HG02970 (cell line): ENCODE measurements around the gene UFD1.
"Not testable (repeated sequence)": the region's sequence is repeated elsewhere in the genome, so short reads cannot be mapped to it uniquely, and the experiment has no call there.

Experiments
- ATAC-seq: cut with Tn5 transposase; IDR thresholded peaks from one replicate; pipeline ENCODE4 v1.9.1; 2021; ENCODE audit warnings: mild to moderate bottlenecking, moderate library complexity, moderate number of reproducible peaks; ENCODE audit not compliant: unreplicated experiment, low FRiP score

Gene UFD1

DNA sequence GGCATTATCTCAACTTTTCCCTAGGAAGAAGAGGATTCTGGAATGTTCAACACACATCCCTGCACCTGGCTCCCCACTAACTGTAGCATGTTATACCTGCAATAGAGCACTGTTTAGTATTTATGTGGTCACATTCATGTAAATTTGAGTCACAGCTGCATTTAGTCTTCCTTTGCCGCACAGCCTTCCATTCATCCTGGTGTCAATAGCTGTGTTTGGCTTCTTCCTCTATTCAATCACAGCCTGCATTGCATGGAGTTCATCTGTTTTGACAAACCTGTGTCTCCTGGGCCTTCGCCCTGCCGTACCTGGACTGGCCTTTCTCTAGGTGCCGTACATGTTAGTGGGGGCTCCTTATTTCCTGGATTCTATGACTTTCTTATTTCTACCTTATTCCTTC lies 27.4 kb downstream of the UFD1 start:
- ATAC-seq, result no peak

DNA sequence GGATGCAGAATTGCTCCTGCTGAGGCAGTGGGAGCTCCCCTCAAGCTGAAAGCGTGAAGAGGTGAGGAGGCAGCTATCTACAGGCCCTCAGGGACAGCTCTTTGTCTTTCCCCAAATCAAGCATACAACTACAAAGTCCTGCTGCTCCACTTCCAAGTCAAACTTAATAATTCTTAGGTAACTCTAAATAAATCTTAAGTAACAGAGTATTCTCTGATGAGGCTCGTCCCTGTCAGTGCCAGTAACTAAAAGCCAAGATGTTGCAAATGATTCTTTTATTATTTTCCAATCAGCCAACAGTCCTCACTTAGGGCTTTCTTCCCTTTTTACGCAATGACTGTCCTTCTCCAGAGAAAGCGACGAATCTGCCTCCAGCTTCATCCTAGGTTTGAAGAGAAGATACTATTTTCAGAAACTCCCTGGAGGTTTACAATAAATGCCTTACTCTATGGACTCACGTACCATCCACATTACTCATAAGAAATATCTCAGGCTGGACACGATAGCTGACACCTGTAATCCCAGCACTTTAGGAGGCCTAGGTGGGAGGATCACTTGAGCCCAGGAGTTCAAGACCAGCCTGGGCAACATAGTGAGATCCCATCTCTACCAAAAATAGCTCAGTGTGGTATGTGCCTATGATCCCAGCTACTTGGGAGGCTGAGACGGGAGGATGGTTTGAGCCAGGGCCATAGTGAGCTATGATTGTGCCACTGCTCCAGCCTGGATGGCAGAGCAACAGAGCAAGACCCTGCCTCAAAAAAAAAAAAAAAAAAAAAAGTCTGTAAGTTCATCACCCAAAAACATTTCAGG lies 28.4 kb downstream of the UFD1 start:
- no peak for ATAC-seq

GRCh38 chr22:19449422-19449767 lies 29.6 kb downstream of the UFD1 start:
- ATAC-seq, result no peak

- ATAC-seq, result no peak
These were observed 30.1 kb downstream of the UFD1 start for GRCh38 chr22:19448739-19449421.

DNA sequence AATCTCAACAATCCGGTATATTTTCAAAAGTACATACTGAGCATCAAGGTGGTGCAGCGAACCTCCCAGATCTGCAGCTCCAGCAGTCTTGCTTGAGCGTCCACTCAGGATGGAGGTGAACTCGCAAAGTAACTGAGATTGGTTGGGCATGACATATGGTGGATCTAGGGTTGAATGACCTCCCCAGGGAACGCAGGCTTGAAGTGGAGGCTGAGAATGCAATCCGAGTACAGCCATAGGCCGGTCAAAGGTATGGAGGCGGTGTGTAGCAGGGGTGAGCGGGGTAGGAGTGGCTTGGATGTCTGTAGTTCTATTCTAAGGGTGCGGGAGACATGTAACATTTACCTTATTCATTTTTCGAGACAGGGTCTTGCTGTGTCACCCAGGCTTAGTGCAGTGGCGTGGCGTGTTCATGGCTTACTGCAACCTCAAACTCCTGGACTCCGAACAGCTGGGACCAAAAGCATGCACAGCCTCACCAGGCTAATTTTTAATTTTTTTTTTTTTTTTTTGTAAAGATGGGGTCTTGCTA lies 30.9 kb downstream of the UFD1 start:
- ATAC-seq, result peak; percentile 16

- ATAC-seq, result peak; percentile 87
These were observed 31.5 kb downstream of the UFD1 start, which contains the start of gene C22orf39 for GRCh38 chr22:19447330-19448075. C22orf39 (minus strand) TSS chr22:19447711; CDS start chr22:19447688, 23 bp downstream.

- ATAC-seq, result no peak
These were observed 32.2 kb downstream of the UFD1 start for GRCh38 chr22:19446603-19447329.

DNA sequence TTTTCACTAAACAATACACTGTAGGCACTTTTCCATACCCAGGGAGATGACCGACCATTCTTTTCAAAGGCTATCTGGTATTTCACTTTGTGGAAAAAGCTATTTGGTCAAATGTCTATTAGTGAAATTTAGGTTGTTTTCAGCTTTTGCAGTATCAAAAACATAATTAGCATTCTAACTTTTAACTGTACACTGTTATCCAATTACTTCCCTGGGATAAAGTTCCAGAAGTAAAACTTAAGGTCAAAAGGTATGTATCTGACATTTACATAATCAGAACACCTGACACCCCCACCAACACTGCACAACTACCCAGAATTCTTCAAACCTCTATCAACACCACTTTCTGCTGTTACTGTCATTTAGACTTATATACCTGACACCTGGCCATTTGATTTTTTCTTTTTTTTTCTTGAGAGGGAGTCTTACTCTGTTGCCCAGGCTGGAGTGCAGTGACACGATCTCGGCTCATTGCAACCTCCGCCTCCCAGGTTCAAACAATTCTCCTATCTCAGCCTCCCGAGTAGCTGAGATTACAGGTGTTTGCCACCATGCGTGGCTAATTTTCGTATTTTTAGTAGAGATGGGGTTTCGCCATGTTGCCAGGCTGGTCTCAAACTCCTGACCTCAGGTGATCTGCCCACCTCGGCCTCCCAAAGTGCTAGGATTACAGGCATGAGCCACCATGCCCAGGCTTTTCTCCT lies 33.6 kb downstream of the UFD1 start:
- ATAC-seq, result not testable (repeated sequence)

DNA sequence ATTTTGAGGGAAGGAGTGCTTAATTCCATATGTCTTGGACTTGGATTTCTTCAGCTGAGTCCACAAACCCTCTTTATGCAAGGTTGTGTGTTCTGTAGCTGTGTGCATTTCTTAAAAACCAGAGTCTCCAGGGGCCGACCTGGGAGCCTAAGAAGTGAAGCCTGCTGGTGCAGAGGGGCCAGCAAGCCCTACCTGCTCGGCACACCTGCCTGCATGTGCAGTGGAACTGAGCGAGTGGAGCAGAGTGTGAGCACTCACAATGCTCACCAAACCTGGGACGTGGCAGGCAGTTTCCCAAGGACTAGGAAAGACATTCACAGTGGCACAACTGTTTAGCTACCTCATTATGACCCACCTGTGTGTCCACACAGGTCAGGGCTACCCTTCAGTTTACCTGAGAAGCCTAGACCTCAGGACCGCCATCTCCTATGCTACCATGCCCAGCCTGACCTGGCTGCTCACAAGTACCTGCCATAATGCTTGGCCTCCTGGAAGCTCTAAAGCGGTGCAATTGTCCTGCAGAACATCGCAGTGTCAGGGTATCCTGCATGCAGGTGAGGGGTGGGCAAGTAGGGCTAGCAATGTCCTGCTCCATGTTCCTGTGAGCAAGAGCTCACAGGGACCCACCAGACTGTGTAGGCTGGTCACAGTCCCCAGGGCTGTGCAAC lies 35.3 kb downstream of the UFD1 start:
- ATAC-seq, result no peak

GRCh38 chr22:19442166-19442565 lies 36.8 kb downstream of the UFD1 start:
- no peak for ATAC-seq

DNA sequence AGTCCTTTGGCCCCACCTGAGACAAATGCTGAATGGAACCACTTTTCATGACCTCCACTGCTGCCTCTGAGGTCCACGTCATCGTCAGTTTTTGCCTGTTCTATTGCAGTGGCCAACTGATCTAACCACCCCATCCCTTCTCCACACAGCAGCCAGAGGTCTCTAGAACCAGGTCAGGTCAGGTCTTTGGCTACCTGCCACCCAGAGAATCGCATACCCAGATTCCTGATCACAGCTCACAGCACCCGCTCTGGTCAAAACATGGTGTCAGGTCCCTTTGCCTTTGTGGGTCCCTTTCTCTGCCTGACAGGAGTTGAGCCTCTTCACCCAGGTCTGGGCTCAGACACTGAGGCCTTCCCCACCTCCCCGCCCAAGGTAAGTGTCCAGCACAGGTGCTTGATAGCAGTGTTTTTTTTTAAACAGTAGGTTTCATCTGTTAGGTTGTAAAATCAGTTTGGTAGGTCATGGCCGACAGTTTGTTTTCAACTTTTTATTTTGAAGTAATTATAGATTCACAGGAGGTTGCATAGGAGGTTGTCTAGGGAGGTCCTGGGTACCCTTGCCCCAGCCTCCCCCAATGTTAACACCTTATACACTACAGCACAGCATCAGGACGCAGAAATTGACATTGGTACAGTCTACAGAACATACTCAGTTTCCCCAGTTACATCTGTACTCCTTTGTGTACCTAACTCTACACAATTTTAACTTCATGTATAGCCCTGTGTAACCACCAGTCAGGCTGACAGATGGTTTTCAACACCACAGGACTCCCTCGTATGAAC lies 38.4 kb downstream of the UFD1 start:
- ATAC-seq, result no peak

GRCh38 chr22:19438298-19438697 lies 40.7 kb downstream of the UFD1 start:
- ATAC-seq, result no peak

- ATAC-seq, result not testable (repeated sequence)
These were observed 42.4 kb downstream of the UFD1 start for GRCh38 chr22:19436444-19437161.

DNA sequence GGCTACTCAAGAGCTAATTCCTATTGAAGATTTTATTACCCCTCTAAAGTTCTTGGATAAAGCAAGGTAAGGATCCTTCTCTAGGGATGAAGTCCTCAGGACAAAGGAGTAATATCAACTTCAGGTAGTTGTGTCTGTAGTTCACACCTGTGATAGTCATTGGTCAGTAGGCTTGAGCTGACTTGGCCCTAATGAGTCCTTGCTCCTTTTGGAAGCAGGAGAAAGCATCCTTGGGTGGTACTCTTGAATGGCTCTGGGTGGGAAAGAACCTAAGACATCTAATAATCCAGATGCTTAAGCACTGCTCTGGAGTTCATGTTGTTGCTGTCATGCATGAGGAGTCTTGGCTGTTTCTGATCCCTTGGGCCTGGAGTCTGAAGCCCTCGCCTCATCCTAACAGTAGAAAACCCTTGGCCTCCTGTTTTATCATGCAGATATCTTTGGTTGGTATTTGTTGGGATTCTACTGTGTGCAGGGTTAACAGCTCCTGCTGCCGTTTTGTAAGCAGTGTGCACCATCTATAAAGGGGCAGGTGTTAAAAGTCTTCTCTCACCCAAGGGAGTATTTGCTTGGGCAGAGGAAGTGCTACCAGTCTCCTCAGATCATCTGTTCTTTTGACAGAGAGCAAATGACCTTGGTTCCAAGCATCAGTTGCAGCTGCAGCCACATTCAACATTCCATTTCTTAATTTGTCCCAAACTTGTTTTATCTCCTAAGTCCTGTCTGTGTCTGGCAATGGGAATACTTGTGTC lies 44.0 kb downstream of the UFD1 start:
- ATAC-seq, result no peak

GRCh38 chr22:19434401-19434800 lies 44.6 kb downstream of the UFD1 start:
- no peak for ATAC-seq

GRCh38 chr22:19432133-19432851 lies 46.7 kb downstream of the UFD1 start, which contains the start of gene MRPL40:
MRPL40 (plus strand) TSS chr22:19432545; CDS start chr22:19432555, 10 bp downstream.
- peak; percentile 72 for ATAC-seq
